ENCODE results near the gene LIN54.

DNA sequence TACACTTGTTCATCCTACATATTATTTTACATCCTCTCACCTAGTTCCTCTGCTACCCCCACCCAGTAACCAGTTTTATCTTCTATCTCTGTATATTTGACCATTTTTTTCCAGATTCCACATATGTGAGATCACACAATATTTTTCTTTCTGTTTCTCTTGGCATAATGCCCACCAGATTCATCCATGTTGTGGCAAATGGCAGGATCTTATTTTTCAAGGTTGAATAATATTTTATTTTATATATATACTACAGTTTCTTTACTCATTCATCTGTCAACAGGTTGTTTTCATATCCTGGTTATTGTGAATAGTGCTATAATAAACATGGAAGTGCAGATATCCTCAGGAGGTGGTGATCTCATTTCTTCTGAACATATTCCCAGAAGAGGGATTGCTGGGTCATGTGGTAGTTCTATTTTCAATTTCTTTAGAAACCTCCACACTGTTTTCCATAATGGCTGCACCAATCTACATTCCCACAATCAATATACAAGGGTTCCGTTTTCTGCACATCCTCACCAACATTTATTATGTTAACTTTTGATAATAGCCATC, 61.9 kb downstream of the LIN54 start:
- no peak for TF ChIP-seq TSHZ2 (CRISPR knock-in tag; IDR thresholded peaks at IDR 0.05)
- no peak for TF ChIP-seq ARNTL (CRISPR knock-in tag; IDR thresholded peaks at IDR 0.05; ENCODE audit: borderline replicate concordance, low read depth)
- no peak for TF ChIP-seq BACH2 (CRISPR knock-in tag; IDR thresholded peaks at IDR 0.05; ENCODE audit: borderline replicate concordance)
- TF ChIP-seq GLIS3 (CRISPR knock-in tag; IDR thresholded peaks at IDR 0.05): no peak
- TF ChIP-seq PATZ1 (CRISPR knock-in tag; IDR thresholded peaks at IDR 0.05; ENCODE audit: borderline replicate concordance): no peak
- TF ChIP-seq CREB5 (CRISPR knock-in tag; IDR thresholded peaks at IDR 0.05; ENCODE audit: low read depth): no peak
- TF ChIP-seq ZNF70 (CRISPR knock-in tag; IDR thresholded peaks at IDR 0.05): no peak
- TF ChIP-seq SNAI2 (CRISPR knock-in tag; IDR thresholded peaks at IDR 0.05): no peak

Measured in SK-N-SH treated with all-trans-retinoic acid at 6 μM for 48 hours (cell line).